HG02571 (cell line): ENCODE data around the gene MEX3A.
A peak's percentile ranks its signal among the peaks of the same experiment; 100 is the strongest.

Source experiments
- ATAC-seq: cut with Tn5 transposase; IDR thresholded peaks from one replicate; pipeline ENCODE4 v1.9.1; 2021; ENCODE audit warnings: mild to moderate bottlenecking, moderate library complexity; ENCODE audit not compliant: unreplicated experiment

The MEX3A gene

DNA sequence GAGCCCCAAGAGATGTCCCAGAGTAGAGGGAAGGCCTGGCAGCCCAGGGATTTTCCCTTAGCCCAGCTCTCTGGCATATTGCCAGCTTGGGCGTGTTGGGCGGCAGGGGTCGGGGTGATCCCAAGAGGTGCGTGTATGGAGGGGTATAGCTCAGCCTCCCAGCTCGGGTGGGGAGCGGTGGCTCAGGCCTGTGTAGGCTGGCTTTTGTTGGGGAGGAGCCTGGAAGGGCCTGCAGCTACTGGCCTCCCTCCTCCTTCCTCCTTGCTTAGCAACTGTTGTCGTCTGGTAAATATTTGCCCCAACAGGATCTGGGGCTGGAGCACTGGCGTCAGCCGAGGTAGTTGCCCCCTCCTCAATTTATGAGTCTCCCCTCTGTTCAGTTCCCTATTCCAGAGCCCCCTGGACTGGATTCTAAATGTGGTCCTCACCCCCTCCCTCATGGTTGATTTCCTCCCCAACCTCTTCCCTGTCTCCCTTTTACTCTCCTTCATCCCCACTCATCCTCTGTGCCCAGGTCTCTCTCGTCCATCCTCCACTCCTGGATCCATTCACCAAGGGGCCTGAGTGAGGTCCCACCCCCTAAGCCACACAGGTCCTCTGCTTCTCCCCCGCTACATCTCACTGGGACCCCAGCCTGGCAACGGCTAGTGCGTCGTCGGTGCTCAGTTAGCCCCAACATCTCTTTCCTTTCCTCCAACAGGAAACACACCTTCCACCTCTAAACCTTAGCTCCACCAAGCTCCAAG is 22.0 kb upstream of the MEX3A start:
- ATAC-seq: no peak

GRCh38 chr1:156103521-156103947 is 21.3 kb upstream of the MEX3A start:
- ATAC-seq: no peak

- ATAC-seq: no peak
Measured at GRCh38 chr1:156102633-156103511, 20.6 kb upstream of the MEX3A start.

- no peak for ATAC-seq
Measured at GRCh38 chr1:156101880-156102279, 19.6 kb upstream of the MEX3A start.

DNA sequence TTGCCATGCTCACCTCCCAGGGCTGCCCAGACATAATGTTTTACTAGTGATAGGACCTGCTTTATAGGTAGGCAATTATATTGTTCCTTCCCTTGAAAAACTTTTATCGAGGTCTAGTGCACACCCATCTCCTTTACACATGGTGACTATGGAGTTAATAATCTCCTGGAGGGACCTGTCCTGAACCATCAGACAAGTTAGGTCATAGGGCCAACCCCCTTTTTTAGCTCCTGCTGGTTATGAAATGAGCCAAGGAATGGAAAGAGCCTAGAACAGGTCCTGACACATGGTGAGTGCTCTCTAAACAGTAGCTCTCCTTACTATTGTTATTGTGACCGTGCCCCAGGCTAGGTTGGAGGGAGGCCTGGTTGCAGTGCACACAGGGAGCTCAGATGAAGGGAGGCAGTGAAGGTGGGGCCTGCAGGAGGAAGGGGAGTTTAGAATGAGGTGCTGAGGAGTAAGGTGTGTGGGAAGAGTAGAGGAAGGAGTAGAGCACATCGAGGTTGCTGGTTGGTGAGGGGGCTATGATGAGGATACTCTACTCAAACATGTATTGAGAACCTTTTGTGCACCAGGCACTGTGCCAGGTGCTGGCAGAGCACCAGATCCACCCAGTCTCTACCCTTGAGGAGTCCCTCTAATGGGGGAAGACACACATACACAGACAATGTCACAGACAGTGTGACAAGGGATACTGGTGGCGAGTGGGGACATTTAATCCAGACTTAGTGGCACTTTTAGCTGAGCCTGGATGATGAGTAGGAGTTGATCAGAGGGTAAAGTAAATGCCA is 18.1 kb upstream of the MEX3A start:
- no peak for ATAC-seq

DNA sequence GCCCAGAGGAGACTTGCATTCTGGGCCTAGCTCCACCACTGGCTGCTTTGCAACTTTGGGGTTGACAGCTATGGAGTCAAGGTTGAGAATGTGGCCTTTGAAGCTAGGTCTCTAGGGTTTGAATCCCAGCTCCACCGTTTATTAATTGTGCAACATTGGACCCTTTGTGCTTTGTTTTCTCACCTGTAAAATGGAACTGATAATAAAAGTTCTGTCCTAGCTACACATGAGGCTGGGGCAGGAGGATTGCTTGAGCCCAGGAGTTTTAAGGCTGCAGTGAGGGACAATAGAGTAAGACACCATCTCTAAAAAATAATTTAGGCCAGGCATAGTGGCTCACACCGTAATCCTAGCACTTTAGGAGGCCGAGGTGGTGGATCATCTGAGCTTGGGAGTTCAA is 17.0 kb upstream of the MEX3A start:
- no peak for ATAC-seq

DNA sequence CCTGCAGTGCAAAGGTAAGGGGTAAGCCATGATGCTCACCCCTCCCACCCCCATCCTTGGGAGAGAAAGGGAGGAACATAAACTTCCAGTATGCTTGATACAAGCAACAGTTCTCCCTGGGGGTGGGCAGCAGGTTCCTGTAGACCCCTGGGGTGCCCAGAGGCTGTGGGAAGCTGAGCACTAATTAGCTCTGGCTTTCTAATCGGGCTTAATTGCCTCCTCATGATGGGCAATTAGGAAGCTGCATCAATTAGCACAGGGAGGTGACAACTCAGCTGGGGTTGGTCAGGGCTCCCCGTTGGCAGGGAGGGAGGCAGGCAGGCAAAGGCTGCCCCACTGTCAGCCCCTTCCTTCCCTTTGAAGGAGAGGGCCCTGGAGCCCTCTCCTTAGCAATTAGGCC is 16.5 kb upstream of the MEX3A start:
- ATAC-seq: no peak

GRCh38 chr1:156097499-156098178 is 15.4 kb upstream of the MEX3A start:
- ATAC-seq: no peak

DNA sequence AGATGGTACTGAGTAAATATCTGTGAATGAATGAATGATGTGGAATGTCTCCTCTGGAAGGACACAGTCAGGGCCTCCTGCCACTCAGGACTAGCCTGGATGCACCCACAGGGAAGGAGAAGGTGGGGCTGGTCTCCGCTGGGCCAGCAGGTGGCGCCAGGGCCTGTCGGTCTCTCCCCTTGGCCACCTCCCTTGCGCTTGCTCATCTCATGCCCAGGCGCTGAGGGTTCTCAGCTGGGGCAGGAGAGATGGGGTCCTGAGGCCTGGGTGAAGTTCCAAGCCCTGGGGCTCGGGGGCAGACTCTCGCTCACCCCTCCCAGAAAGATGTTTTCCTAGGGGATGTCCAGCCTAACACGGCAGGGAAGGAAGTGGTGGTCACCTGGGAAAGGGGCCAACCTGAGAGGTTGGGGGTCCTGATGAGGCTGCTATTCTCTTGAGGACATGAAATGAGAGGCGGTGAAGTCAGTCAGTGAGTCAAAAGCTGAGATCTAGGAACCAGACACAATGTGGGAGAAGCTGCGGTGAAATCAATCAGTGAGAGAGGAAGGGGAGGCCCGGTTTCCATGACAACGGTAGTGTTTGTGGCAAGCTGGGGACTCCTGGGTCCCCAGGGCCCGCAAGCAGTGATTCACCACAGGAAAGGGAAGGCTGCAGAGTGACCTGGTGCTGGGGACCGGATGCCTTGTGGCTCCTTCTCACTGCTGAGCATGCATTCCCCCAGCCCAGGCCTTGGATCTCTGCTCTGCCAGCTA is 14.6 kb upstream of the MEX3A start:
- peak; percentile 66 for ATAC-seq

DNA sequence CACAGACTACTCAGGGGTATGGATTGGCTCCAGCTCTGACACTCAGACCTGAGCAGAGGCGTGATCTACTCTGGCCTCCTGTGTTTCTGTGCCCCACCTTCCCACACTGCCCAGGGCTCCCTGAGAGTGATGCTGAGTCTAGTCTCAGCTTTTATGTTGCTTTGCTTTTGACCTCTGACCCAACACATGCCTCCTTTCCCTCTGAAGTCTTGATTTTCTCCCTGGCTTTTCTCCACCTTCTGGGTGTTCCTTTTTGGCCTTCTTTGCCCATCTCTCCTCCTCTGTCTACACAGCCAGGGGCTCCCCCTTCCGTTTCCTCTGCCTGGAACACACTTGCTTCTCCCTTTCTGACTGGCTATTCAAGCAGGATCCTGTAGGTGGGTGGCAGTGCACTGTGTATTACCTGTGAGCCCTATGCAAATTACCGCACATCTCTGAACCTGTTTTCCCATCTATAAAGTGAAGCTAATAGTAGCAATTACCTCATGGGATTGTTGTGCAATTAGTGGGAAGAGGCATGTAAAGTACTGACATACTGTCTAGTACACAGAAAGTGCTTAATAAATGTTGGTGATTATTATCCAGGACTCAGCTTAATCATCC is 13.7 kb upstream of the MEX3A start:
- ATAC-seq: no peak

GRCh38 chr1:156091610-156092009 is 9.3 kb upstream of the MEX3A start:
- ATAC-seq: no peak

DNA sequence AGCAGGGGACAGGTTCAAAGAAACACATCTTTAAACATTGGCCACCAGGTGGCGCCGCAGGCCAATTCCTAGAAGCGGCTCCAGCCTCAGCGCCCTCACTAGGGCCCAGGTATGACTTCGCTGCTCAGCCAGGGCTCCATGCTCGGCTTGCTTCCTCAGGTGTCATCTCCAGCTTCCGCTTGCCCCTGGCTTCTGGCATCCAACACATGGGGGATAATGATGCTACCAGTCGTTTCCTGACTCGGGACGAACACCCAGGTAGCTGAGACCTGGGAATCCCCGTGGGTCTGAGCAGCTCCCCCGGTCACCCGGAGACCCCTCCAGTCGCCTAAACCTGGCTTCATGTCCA is 8.5 kb upstream of the MEX3A start:
- peak; percentile 62 for ATAC-seq

GRCh38 chr1:156090138-156090839 is 8.0 kb upstream of the MEX3A start:
- no peak for ATAC-seq

DNA sequence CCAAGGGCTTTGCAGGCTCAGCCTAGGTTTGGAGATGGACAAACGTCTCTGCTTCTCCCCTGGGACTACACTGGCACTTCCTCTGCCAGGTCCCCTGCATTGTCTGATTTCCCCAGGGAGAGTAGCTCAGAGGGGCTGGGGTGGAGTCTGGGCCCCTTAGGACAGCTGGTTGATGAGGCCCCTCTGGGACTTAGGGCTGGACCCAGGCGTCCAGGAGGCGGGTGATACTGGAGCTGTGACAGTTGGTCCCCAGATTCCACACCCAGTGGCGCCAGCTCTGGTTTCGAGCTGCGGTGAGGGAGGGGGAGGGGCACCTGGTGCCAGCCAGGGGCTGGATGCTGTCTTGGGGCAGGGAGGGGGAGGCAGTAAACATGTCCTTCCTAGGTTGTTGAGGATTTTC is 7.4 kb upstream of the MEX3A start:
- no peak for ATAC-seq

- no peak for ATAC-seq
Measured at GRCh38 chr1:156086256-156086662, 4.0 kb upstream of the MEX3A start.

DNA sequence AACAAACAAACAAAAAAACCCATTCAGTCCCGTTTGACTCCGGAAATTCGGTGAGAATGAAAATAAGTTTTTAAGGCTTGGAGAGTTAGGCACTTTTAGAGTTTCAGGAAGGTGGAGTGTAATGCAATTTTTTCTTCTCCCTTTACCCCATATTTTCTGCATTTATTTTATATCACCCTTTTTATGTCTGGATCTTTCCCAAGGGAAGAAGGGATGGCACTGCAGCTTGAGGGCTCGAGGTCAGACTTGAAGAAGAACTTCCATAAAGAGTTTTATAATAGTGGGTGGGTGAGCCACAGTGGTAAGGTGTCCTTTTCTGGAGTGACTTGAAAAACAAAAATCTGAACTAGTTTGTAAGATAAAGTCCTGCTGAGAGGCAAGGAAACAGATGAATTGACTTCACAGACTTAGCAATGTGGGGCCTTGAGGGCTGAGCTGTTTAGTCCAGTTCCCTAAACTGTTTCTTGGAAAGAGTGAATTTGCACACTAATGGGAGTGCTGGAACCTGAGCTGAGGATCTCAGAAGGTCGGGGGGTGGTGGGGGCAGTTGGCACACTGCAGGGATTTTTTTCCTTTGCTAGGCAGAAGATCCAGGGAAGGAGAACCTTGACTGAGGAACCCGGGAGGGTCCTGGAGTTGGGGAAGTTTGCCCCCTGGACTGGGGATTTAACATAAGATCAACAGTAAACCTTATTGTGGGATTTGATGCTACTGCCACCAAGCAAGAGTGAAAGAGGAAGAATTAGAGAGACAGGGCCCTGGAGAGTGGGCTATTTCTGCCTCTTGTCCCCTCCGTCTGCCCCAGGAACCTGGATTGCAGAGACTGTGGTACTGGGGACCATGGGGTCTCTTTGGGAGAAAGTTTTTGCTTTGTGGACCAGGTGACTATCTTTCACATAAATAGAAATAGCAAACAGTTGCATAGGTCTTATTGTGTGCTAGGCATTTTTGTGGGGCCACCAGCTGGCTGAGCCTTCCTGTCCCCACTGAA is 1.8 kb upstream of the MEX3A start:
- ATAC-seq: no peak

DNA sequence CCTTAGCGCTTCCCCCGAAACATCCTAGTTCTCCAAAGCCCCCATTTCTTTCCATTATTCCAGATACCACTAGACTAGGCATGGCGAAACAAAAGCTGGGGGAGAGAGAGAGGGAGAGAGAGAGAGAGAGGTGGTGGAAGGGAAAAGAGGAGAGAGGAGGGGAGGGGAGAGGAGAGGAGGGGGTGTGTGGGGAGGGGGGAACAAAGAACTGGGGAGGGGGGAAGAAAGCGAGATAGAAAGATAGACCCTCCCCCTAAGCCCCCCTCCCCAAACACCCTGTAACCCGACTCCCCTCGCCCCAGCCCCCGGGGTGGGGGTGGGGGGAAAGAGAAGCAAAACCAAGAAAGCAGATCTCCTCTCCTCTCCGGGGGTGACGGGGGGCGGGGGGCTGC is 352 bp downstream of the MEX3A start:
- ATAC-seq: no peak
